OCI-LY1 (cell line): ENCODE data around the gene ZER1.

ENCODE experiments used
- H2AFZ ChIP-seq: fragments of 200-600 bp; sonication (generic), shearing (Covaris generic); 2 replicates; pipeline ENCODE4 v1.6.0; 2014; ENCODE audit warnings: antibody characterized with exemption, mild to moderate bottlenecking, low read length
- H3F3A ChIP-seq: fragments of 200-600 bp; sonication (generic), shearing (Covaris generic); 2 replicates; pipeline ENCODE4 v1.6.0; 2014; ENCODE audit warnings: mild to moderate bottlenecking, antibody characterized with exemption, low read length, moderate library complexity; ENCODE audit not compliant: insufficient read depth
- H3K27ac ChIP-seq: fragments of 200-600 bp; sonication (generic); 2 replicates; pipeline ENCODE4 v1.5.1; 2014; ENCODE audit warnings: low read length, mixed run types, mild to moderate bottlenecking, low read depth; ENCODE audit not compliant: poor library complexity, severe bottlenecking
- H3K27me3 ChIP-seq: fragments of 200-600 bp; sonication (generic); 2 replicates; pipeline ENCODE4 v1.6.0; 2014; ENCODE audit warnings: antibody characterized with exemption, mild to moderate bottlenecking, low read length, moderate library complexity; ENCODE audit not compliant: insufficient read depth
- H3K36me3 ChIP-seq: fragments of 200-600 bp; sonication (generic); 2 replicates; pipeline ENCODE4 v1.6.1; 2014; ENCODE audit warnings: mild to moderate bottlenecking, antibody characterized with exemption, low read length, moderate library complexity, mixed read lengths; ENCODE audit not compliant: insufficient read depth
- H3K4me1 ChIP-seq: fragments of 200-600 bp; sonication (generic); 2 replicates; pipeline ENCODE4 v1.5.1; 2014; ENCODE audit warnings: mild to moderate bottlenecking, low read length, moderate library complexity; ENCODE audit not compliant: insufficient read depth, severe bottlenecking
- H3K4me2 ChIP-seq: fragments of 200-600 bp; sonication (generic), shearing (Covaris generic); 2 replicates; pipeline ENCODE4 v1.6.1; 2014; ENCODE audit warnings: low read length
- H3K4me3 ChIP-seq: fragments of 200-600 bp; sonication (generic); 2 replicates; pipeline ENCODE4 v1.5.1; 2014; ENCODE audit warnings: low read length, low read depth, mild to moderate bottlenecking, mixed read lengths; ENCODE audit not compliant: poor library complexity, severe bottlenecking
- H3K79me2 ChIP-seq: fragments of 200-600 bp; shearing (Covaris generic); 2 replicates; pipeline ENCODE4 v1.6.1; 2016; ENCODE audit warnings: mixed run types, low read length, mixed read lengths; ENCODE audit not compliant: insufficient read depth
- H3K9ac ChIP-seq: fragments of 200-600 bp; sonication (generic), shearing (Covaris generic); 2 replicates; pipeline ENCODE4 v1.6.1; 2014; ENCODE audit warnings: mild to moderate bottlenecking, low read length, mixed read lengths
- H3K9me2 ChIP-seq: fragments of 200-600 bp; sonication (generic), shearing (Covaris generic); 2 replicates; pipeline ENCODE4 v1.6.1; 2014; ENCODE audit warnings: low read depth, mild to moderate bottlenecking, low read length, mixed read lengths
- H3K9me3 ChIP-seq: fragments of 200-600 bp; shearing (Covaris generic); 2 replicates; pipeline ENCODE4 v1.6.1; 2014; ENCODE audit warnings: low read length, mixed read lengths
- H4K20me1 ChIP-seq: fragments of 200-600 bp; sonication (generic), shearing (Covaris generic); 2 replicates; pipeline ENCODE4 v1.6.0; 2016; ENCODE audit warnings: mild to moderate bottlenecking, low read length; ENCODE audit not compliant: insufficient read depth
- EZH2 ChIP-seq: fragments of 200-600 bp; sonication (generic), shearing (Covaris generic); IDR thresholded peaks from 2 replicates; pipeline ENCODE4 v1.8.0; 2017; ENCODE audit warnings: borderline replicate concordance, mixed run types, mild to moderate bottlenecking, antibody characterized with exemption, low read length, moderate library complexity, mixed read lengths
- TF ChIP-seq, protein P1 (sequence below): fragments of 200-600 bp; sonication (generic), shearing (Covaris generic); IDR thresholded peaks from 2 replicates; pipeline ENCODE4 v1.5.1; 2017; ENCODE audit warnings: mild to moderate bottlenecking, antibody characterized with exemption, low read length, moderate library complexity, mixed read lengths

Gene ZER1

DNA sequence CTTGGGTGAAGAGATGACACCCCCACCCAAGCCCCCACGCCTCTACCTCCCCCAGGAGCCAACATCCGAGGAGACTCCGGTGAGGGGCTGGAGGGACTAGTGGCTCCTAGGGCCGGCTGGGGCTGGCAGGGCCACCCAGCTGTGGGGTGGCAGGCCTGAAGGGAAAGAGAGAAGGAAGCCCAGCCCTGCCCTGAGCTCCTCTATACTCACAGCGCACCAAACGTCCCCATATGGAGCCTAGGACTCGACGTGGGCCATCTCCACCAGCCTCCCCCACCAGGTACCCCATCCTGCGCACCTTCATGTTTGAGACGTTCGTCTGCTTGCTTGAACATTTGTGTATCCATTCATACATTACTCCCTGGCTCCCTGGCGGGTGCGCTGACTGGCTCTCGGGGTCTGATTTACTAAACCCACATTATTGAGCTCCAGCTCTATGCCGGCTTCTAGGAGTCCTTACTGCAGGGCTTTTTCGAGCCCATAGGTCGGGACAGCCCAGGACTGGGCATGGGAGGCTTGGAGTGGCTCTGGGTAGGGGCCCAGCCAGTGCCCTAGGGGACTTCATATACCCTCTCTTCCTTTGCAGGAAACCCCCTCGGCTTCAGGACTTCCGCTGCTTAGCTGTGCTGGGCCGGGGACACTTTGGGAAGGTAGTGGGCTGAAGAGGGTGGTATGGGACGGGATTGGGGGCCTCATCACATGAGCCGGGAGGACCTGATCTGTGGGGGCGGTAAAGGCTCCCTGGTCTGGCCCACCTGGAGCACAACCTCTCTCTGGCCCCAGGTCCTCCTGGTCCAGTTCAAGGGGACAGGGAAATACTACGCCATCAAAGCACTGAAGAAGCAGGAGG, 56.9 kb downstream of the ZER1 start:
- no peaks in the 10 kb centered on the region for H4K20me1 ChIP-seq
- no peak overlapping the region for H3K4me3 ChIP-seq
- no peaks in the 10 kb centered on the region for H3K4me1 ChIP-seq
- H3K4me2 ChIP-seq = no peak overlapping the region
- TF ChIP-seq EZH2 = no peak
- TF ChIP-seq, protein P1, sequence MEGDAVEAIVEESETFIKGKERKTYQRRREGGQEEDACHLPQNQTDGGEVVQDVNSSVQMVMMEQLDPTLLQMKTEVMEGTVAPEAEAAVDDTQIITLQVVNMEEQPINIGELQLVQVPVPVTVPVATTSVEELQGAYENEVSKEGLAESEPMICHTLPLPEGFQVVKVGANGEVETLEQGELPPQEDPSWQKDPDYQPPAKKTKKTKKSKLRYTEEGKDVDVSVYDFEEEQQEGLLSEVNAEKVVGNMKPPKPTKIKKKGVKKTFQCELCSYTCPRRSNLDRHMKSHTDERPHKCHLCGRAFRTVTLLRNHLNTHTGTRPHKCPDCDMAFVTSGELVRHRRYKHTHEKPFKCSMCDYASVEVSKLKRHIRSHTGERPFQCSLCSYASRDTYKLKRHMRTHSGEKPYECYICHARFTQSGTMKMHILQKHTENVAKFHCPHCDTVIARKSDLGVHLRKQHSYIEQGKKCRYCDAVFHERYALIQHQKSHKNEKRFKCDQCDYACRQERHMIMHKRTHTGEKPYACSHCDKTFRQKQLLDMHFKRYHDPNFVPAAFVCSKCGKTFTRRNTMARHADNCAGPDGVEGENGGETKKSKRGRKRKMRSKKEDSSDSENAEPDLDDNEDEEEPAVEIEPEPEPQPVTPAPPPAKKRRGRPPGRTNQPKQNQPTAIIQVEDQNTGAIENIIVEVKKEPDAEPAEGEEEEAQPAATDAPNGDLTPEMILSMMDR = no peak
- no peaks in the 10 kb centered on the region for H3K9me3 ChIP-seq
- H3F3A ChIP-seq = no peaks in the 10 kb centered on the region
- H3K27me3 ChIP-seq = no peaks in the 10 kb centered on the region
- H3K9ac ChIP-seq = no peak overlapping the region
- H3K36me3 ChIP-seq = peaks cover 37% of the 10 kb centered on the region; the same call in 1 of the 2 replicates
- no peaks in the 10 kb centered on the region for H3K79me2 ChIP-seq
- no peak overlapping the region for H2AFZ ChIP-seq
- no peak overlapping the region for H3K27ac ChIP-seq
- H3K9me2 ChIP-seq = no peaks in the 10 kb centered on the region

DNA sequence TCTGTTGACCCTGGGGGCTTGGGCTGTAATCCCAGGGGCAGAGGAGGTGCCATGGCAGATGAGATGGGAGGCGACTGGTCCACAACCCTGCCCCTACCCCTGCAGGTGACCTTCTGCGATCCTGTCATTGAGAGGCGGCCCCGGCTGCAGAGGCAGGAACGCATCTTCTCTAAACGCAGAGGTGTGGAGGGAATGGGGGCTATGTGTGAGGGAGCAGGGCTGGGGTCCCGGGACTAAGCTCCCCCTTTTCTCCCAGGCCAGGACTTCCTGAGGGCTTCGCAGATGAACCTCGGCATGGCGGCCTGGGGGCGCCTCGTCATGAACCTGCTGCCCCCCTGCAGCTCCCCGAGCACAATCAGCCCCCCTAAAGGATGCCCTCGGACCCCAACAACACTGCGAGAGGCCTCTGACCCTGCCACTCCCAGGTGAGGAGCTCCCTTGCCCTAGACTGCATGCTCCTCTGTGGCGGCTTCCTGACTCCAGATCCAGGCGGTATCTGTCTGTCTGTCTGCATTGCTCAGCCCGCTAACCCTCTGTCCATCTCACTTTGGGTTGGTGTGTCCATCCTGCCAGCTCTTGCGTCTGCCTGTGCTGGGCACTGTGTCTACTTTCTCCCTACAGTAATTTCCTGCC, 57.7 kb downstream of the ZER1 start:
- Histone ChIP-seq H3K4me3 (no peak overlapping the region), H3K9me3 (no peaks in the 10 kb centered on the region), H3K36me3 (peaks cover 31% of the 10 kb centered on the region; the same call in 1 of the 2 replicates), H3K79me2 (no peaks in the 10 kb centered on the region), H3F3A (no peaks in the 10 kb centered on the region), H3K9ac (no peak overlapping the region), H3K9me2 (no peaks in the 10 kb centered on the region), H2AFZ (no peak overlapping the region), H3K27ac (no peak overlapping the region), H4K20me1 (no peaks in the 10 kb centered on the region), H3K4me2 (no peak overlapping the region), H3K27me3 (no peaks in the 10 kb centered on the region), H3K4me1 (no peaks in the 10 kb centered on the region)
- no peak for TF ChIP-seq EZH2
- TF ChIP-seq, protein P1 = no peak

DNA sequence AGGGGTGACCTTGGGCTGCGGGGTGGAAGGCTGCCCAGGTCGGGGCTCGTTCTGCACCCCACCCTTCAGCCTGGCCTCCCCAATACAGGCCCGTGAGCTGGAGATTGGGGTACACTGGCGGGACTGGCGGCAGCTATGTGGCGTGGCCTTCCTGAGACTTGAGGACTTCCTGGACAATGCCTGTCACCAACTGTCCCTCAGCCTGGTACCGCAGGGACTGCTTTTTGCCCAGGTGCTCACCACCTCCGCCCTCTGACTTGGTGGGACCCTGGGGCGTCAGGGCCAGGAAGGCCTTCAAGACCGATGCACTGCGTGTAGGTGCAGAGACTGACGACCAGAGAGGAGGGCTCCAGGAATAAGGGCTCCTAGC, 58.3 kb downstream of the ZER1 start:
- H3K4me2 ChIP-seq = no peak overlapping the region

More for the DNA sequence above, 58.3 kb downstream of the ZER1 start:
- Histone ChIP-seq H3K9me2 (no peaks in the 10 kb centered on the region), H3K79me2 (no peaks in the 10 kb centered on the region), H3K27me3 (no peaks in the 10 kb centered on the region), H3F3A (no peaks in the 10 kb centered on the region), H4K20me1 (no peaks in the 10 kb centered on the region), H3K36me3 (peaks cover 35% of the 10 kb centered on the region), H3K27ac (no peak overlapping the region), H3K4me3 (no peak overlapping the region), H3K9me3 (no peaks in the 10 kb centered on the region), H3K9ac (no peak overlapping the region), H2AFZ (no peak overlapping the region), H3K4me1 (no peaks in the 10 kb centered on the region)
- TF ChIP-seq EZH2 = no peak
- TF ChIP-seq, protein P1 = no peak
